Hematopoietic multipotent progenitor cell treated with erythropoietin and hydrocortisone succinate and interleukin-3 and kit ligand, for 4 days (in vitro differentiated cells): ENCODE results near the gene RBM44.
A peak's percentile ranks its signal among the peaks of the same experiment; 100 is the strongest.
"Not testable (repeated sequence)": the region's sequence is repeated elsewhere in the genome, so short reads cannot be mapped to it uniquely, and the experiment has no call there.

Experiments
- DNase-seq: peaks from one replicate; pipeline ENCODE4 v3.0.0-alpha.2; 2015

The RBM44 gene

GRCh38 chr2:237859082-237859433 lies 60.5 kb downstream of the RBM44 start:
- DNase-seq = no peak

- peak; percentile 29 for DNase-seq
Observed at GRCh38 chr2:237859533-237860272, 61.1 kb downstream of the RBM44 start, which contains the start of gene RAMP1. Gene RAMP1 (plus strand): TSS chr2:237859623. CDS start chr2:237859676, 53 bp downstream.

- no peak for DNase-seq
Observed at GRCh38 chr2:237860273-237860935, 61.8 kb downstream of the RBM44 start.

GRCh38 chr2:237861875-237862527 lies 63.4 kb downstream of the RBM44 start:
- DNase-seq = no peak

- DNase-seq = no peak
Observed at GRCh38 chr2:237862528-237862895, 63.9 kb downstream of the RBM44 start.

DNA sequence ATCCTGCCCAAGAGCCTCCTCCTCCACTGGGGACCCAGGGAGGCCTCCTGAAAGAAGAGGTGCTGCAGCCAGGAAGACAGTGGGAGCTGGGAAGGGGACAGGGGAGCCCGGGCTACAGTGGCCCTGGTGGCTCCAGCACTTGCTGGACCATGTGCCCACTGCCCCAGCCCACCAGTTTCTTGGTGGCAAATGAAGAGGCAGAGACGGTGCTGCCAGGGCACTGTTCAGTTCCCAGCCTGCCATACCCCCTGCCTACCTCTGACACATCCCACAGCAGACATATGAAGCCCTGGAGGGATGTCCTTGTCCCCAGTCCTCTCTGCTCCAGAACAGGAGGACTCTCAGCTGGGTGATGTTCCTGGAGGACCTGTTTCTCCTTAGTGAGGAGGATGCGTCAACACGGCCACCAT lies 64.5 kb downstream of the RBM44 start:
- no peak for DNase-seq

GRCh38 chr2:237863689-237864443 lies 65.3 kb downstream of the RBM44 start:
- DNase-seq = no peak

- no peak for DNase-seq
Observed at GRCh38 chr2:237864444-237864931, 65.9 kb downstream of the RBM44 start.

DNA sequence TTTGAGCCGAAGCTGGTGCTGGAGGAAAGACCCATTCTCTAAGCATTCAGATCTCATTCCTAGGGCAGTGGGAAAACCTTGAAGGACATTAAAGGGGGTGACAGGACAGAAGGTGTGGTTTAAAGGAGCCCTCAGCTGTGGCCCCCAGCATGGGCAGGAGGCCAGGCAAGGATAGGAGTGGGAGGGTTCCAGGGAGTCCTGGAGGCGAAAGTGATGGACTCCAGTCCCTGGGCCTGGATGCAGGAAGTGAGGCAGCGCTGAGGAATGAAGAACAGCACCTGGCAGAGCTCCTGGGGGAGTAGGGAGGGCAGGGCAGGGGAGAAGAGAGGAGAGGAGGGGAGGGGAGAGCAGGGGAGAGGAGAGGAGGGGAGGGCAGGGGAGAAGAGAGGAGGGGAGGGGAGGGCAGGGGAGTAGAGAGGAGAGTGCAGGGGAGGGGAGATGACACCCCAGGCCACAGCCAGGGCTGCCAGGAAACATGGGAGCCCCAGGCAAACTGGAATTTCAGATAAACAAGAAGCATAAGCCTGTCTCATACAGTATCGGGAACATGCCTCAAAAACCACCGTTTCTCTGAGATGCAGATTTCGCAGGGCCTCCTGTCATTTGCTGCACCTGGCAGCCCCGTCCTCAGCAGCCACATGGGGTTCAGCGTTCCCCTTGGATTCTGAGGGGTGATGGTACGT lies 66.5 kb downstream of the RBM44 start:
- DNase-seq = no peak

GRCh38 chr2:237865623-237866041 lies 67.1 kb downstream of the RBM44 start:
- DNase-seq = peak; percentile 18

- DNase-seq = no peak
Observed at GRCh38 chr2:237866101-237866621, 67.6 kb downstream of the RBM44 start.

DNA sequence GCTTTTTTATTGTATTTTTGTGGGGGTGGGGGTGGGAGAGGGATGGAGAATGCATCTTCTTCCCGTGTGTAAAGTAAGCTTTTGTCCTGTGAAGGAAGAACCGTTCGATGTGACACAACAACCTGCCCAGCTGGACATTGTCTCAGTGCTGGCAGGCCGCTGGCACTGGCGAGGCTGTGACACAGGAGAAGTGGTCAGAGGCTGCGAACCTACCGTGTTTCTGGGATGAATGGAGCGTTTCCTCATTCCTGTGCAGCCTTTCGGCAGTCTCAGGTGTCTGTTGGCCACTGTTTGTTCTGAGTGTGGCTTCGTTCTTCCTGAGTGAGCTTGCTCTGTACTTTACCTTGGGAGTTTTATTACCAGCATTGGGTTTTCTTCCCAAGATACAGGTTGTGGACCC lies 68.9 kb downstream of the RBM44 start:
- DNase-seq = no peak

GRCh38 chr2:237868074-237868473 lies 69.5 kb downstream of the RBM44 start:
- not testable (repeated sequence) for DNase-seq

- peak; percentile 44 for DNase-seq
Observed at GRCh38 chr2:237868631-237869342, 70.2 kb downstream of the RBM44 start.

GRCh38 chr2:237869343-237870102 lies 70.9 kb downstream of the RBM44 start:
- DNase-seq = no peak

DNA sequence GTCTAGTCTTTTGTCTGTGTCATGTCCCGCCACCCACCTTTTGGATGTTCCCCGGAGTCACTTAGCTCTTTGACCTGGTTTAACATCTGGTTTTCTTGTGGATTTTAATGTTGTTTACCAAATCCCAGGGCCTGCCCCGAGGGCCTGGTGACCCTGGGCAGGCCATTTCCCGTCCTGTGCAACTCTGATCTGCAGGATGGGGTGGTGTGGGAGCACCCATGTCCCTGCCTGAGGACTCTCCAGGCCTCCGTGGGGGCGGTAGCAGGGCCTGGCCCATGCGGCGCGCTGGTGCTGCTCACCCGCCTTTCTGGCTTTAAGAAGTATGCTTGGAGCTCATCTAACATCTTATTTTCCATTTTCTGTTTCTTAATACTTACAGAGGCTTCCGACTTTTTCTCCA lies 71.5 kb downstream of the RBM44 start:
- DNase-seq = no peak

DNA sequence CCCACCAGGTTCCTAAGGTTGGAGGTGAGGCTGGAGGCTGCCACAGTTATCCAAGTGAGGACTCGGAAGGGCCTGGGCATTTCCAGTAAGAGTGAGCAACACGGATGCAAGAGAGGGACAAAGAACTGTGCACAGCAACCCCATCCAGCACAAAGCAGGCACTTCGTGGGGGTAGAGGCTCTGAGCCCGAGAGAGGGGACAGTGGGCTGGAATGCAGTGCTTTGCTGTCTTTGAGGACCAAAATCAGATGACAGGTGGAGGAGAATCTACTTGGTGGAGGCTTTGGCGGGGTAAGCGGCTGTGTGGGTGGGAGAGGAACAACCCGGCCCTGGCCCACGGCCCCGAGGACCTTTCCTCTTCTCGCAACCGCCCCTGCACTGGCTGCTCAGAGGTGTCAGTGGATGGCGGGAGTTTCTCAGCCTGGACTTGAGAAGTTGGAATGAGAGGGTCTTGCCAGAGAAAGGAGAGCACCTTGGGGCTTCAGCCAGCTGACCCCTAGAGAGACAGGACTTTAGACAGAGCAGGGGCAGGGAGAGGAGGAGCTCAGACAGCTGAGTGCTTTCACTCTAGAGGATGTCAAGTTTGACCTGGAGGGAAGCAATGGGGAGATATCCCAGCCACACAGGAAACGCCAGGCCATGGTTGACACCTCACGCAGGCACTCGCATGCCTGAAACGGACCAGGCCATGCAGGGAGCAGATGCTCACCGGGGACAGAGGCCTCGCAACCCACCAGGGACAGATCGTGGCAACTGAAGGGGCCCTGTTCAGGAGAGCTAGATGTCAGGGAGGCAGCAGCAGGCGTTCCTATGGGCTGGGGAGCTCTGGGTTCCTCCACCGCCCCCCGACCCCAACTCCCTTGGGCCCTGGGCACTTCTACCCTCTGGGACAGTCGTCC lies 72.4 kb downstream of the RBM44 start:
- DNase-seq = peak; percentile 18

DNA sequence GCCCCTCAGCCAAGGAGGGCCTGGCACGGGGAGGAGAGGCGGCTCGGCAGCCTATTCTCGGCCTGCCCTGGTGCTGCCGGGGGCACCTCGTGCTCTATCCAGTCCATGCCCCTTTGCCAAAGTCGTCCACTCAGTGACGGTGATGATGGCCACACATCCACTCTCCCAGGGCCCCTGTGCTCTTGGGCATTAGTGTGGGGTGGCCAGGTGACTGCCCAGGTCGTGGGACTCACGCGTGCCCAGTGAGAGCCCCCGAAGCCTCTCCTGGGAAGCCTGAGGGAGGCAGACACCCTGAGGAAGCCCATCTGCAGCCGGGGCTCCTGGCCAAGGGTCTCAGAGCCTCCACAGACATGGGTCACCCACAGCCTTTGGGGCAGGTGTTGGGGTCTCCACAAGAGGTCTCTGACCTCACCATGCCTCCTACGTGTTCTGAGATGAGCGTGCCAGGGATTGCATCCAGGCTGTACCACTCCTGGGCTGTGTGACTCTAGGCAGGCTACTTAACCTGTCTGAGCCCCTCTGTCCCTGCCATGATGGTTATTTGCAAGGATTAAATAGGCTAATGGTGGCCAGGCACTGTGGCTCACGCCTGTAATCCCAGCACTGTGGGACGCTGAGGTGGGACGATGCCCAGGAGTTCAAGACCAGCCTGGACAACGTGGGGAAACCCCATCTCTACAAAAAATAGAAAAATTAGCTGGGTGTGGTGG lies 73.8 kb downstream of the RBM44 start:
- no peak for DNase-seq

DNA sequence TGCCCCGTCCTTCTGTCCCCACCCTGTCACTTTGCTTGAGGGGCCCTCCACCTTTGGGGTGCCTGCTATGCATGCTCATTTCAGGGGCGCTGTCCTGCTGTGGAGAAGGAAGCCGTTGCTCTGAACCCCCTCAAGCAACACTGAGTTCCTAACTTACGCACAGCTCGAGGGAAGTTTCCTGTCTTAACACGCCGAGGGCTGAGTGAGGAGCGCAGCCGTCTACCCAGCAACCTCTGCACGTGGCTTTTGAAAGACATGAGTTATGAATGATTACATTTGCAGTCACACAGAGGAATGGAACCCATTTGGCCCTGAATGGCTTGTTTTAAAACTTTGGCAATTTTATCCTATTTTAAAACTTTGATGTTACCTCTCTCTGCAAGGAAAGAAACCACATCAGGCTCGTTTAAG lies 74.8 kb downstream of the RBM44 start:
- DNase-seq = peak; percentile 42
